Rectal smooth muscle tissue (tissue), 1 donor: ENCODE measurements around the gene SCLY.

Source experiments
- H3K27ac ChIP-seq: one replicate; pipeline ENCODE4 v1.7.0; 2013; ENCODE audit warnings: low read depth, low read length, inconsistent platforms
- H3K27me3 ChIP-seq: one replicate; pipeline ENCODE4 v1.7.0; 2013; ENCODE audit warnings: low read length; ENCODE audit not compliant: control insufficient read depth, insufficient read depth
- H3K36me3 ChIP-seq: one replicate; pipeline ENCODE4 v1.7.0; 2013; ENCODE audit warnings: low read length; ENCODE audit not compliant: control insufficient read depth, insufficient read depth
- H3K4me1 ChIP-seq: one replicate; pipeline ENCODE4 v1.7.0; 2013; ENCODE audit warnings: low read length; ENCODE audit not compliant: control insufficient read depth, insufficient read depth
- H3K4me3 ChIP-seq: one replicate; pipeline ENCODE4 v1.7.0; 2013; ENCODE audit warnings: low read length
- H3K9ac ChIP-seq: one replicate; pipeline ENCODE4 v1.7.0; 2013; ENCODE audit warnings: low read length

Gene SCLY

GRCh38 chr2:238125127-238125885 is 64.5 kb downstream of the SCLY start:
- H3K9ac ChIP-seq, result no peak overlapping the region
- H3K27ac ChIP-seq, result no peak overlapping the region
- H3K27me3 ChIP-seq, result no peaks in the 10 kb centered on the region
- H3K4me3 ChIP-seq, result no peak overlapping the region
- peaks cover 9% of the 10 kb centered on the region for H3K4me1 ChIP-seq
- H3K36me3 ChIP-seq, result no peaks in the 10 kb centered on the region

DNA sequence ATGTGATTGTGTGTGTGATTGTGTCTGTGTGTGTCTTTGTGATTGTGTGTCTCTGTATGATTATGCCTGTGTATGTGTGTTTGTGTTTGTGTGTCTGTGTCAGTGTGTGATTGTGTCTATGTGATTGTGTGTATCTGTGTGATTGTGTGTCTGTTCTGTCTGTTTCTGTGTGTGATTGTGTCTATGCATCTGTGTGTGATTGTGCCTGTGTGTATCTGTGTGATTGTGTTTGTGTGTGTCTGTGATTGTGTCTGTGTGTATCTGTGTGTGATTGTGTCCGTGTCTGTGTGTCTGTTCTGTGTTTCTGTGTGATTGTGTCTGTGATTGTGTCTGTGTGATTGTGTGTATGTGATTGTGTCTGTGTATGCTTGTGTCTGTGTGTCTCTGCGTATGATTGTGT is 65.5 kb downstream of the SCLY start:
- H3K27ac ChIP-seq, result no peak overlapping the region
- H3K27me3 ChIP-seq, result no peaks in the 10 kb centered on the region
- H3K9ac ChIP-seq, result no peak overlapping the region
- H3K4me1 ChIP-seq, result peaks cover 9% of the 10 kb centered on the region
- no peaks in the 10 kb centered on the region for H3K36me3 ChIP-seq
- no peak overlapping the region for H3K4me3 ChIP-seq

DNA sequence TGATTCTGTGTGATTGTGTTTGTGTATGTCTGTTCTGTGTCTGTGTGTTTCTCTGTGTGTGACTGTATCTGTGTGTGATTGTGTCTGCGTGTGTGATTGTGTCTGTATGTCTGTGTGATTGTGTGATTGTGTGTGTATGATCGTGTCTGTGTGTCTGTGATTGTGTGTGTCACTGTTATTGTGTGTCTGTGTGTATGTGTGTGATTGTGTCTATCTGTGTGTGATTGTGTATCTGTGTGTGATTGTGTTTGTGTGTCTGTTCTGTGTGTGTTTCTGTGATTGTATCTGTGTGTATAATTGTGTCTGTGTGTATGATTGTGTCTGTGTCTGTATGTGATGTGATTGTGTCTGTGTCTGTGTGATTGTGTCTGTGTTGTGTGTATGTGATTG is 66.0 kb downstream of the SCLY start:
- no peak overlapping the region for H3K27ac ChIP-seq
- peaks cover 9% of the 10 kb centered on the region for H3K4me1 ChIP-seq
- H3K4me3 ChIP-seq, result peak overlapping the region; percentile 22
- no peaks in the 10 kb centered on the region for H3K27me3 ChIP-seq
- no peak overlapping the region for H3K9ac ChIP-seq
- no peaks in the 10 kb centered on the region for H3K36me3 ChIP-seq

DNA sequence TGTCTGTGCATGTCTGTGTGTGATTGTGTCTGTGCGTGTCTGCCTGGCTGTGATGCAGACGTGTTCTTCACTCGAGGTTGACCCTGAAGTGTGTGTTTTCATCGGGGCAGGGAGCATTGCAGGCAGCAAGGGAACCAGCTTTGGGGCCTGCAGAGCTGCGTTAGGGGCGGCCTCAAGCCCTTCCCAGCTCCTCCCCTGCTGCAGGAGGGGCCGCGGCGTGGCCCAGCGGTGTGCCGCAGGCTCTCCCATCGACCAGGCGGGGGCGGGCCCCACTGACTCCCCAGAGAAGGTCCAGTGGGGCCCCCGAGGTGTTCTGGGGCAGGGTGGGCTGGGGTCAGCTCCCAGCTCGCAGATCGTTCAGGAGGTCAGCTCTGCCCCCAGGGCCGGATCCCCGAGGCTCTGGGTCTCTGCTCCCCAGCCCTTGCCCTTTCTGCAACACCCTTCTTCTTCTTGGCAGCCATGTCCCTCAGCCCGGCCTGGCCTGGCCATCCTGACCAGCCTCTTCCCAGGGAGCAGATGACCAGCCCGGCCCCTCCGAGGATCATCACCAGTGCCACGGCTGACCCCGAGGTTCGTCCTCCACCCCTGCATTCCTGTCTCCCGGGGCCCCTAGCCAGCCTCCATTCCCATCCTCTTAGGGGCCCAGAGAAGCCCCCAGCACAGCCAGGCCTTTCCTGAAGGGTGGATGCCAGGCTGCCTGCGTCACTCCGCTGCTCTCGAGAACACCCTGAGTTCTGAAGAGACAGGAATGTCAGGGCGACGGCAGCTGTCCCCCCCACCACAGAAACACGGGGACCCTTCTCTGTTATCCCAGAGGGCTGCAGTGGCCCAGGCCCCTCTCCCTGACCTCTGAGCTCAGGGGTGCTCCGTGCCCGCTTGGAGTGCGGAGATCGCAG is 66.6 kb downstream of the SCLY start:
- Histone ChIP-seq H3K4me3 (peak overlapping the region; percentile 57), H3K27me3 (no peaks in the 10 kb centered on the region), H3K27ac (no peak overlapping the region), H3K4me1 (peaks cover 9% of the 10 kb centered on the region), H3K36me3 (no peaks in the 10 kb centered on the region), H3K9ac (no peak overlapping the region)

GRCh38 chr2:238128061-238128440 is 67.2 kb downstream of the SCLY start:
- Histone ChIP-seq H3K27ac (no peak overlapping the region), H3K36me3 (no peaks in the 10 kb centered on the region), H3K9ac (no peak overlapping the region), H3K4me3 (peak overlapping the region; percentile 57), H3K4me1 (peaks cover 9% of the 10 kb centered on the region), H3K27me3 (no peaks in the 10 kb centered on the region)

DNA sequence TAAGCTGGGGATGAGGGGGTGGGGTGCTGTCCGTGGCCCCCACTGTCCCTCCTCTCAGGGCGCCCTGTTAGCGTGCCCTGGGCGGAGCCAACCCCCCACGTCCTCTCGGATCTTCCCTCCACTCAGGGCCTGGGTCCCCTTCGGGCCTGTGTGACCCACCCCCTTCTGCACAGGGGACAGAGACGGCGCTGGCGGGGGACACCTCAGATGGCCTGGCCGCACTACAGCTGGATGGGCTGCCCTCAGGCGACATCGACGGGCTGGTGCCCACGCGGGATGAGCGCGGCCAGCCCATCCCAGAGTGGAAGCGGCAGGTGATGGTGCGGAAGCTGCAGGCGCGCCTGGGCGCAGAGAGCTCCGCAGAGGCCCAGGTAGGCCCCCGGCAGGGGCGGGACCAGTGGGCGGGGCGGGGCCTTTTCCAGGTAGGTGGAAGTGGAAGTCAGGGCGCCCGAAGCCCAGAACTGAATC is 67.8 kb downstream of the SCLY start:
- Histone ChIP-seq H3K27ac (no peak overlapping the region), H3K4me1 (peaks cover 9% of the 10 kb centered on the region), H3K4me3 (no peak overlapping the region), H3K36me3 (no peaks in the 10 kb centered on the region), H3K9ac (no peak overlapping the region), H3K27me3 (no peaks in the 10 kb centered on the region)

DNA sequence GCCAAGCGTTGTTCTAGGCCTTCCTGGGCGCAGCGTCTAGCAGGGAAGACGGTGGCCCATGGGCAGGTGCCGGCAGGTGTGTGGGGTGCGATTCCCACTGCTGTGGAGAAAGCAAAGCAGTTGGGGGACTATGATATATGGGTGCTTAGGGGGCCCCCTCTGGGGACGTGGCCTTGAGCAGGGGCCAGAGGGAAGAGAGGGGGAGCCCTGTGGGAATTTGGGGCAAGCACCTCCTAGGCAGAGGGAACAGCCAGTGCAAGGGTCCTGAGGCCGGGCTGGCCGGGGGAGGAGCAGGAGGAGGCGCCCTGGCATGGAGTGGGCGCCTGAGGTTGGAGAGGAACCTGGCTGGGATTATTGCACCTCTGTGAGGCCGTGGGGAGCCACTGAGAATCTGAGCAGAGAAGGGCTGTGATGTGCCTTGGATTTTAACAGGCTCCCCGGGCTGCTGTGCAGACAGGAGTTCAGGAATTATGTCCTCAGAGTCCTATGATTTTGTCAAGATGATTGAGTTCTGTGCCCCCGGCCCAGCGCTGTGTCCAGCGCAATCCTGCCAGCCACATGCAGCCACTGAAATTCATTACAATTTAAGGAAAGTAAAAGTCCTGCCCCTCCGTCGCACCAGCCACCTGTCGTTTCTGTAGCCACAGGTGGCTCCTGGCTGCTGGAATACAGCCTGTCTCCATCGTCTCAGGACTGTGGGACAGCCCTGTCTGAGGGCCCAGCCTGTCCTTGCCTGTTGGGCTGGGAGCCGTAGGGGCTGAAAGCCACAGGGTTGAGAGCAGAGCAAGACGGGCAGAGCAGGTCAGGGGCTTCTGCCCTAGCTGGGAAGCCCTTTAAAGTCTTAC is 68.6 kb downstream of the SCLY start:
- H3K4me3 ChIP-seq, result no peak overlapping the region
- no peak overlapping the region for H3K27ac ChIP-seq
- no peaks in the 10 kb centered on the region for H3K27me3 ChIP-seq
- no peaks in the 10 kb centered on the region for H3K36me3 ChIP-seq
- no peak overlapping the region for H3K9ac ChIP-seq
- H3K4me1 ChIP-seq, result peaks cover 9% of the 10 kb centered on the region

- H3K27me3 ChIP-seq, result no peaks in the 10 kb centered on the region
- no peaks in the 10 kb centered on the region for H3K36me3 ChIP-seq
- H3K27ac ChIP-seq, result no peak overlapping the region
- no peak overlapping the region for H3K4me3 ChIP-seq
- H3K4me1 ChIP-seq, result peaks cover 9% of the 10 kb centered on the region
- H3K9ac ChIP-seq, result no peak overlapping the region
Measured at GRCh38 chr2:238130111-238130695, 69.4 kb downstream of the SCLY start.

DNA sequence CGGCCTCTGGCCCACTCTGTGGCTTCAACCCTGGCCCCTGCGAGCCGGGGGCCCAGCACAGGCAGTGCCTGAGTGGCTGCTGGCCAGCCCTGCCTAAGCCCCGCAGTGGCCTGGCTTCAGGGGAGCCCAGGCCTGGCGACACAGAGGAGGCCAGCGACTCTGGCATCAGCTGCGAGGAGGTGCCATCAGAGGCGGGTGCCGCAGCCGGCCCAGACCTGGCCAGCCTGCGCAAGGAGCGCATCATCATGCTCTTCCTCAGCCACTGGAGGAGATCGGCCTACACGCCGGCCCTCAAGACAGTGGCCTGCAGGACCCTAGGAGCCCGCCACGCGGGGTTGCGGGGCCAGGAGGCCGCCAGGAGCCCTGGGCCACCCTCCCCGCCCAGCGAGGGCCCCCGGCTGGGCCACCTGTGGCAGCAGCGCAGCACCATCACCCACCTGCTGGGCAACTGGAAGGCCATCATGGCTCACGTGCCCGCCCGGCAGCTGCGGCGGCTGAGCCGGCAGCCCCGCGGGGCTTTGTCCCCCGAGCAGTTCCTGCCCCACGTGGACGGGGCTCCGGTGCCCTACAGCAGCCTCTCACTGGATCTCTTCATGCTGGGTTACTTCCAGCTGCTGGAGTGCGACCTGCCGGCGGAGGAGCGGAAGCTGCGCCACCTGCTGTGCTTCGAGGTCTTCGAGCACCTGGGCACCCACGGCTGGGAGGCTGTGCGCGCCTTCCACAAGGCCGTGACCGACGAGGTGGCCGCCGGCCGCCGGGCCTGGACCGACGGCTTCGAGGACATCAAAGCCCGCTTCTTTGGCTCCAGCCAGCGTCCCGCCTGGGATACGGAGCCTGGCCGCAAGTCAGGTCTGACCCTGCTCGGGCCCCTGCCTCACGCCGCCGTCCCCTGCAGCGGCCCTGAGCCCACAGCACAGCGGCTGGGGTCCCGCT is 70.2 kb downstream of the SCLY start:
- Histone ChIP-seq H3K27me3 (no peaks in the 10 kb centered on the region), H3K36me3 (no peaks in the 10 kb centered on the region), H3K27ac (no peak overlapping the region), H3K4me1 (peaks cover 9% of the 10 kb centered on the region), H3K9ac (no peak overlapping the region), H3K4me3 (no peak overlapping the region)

DNA sequence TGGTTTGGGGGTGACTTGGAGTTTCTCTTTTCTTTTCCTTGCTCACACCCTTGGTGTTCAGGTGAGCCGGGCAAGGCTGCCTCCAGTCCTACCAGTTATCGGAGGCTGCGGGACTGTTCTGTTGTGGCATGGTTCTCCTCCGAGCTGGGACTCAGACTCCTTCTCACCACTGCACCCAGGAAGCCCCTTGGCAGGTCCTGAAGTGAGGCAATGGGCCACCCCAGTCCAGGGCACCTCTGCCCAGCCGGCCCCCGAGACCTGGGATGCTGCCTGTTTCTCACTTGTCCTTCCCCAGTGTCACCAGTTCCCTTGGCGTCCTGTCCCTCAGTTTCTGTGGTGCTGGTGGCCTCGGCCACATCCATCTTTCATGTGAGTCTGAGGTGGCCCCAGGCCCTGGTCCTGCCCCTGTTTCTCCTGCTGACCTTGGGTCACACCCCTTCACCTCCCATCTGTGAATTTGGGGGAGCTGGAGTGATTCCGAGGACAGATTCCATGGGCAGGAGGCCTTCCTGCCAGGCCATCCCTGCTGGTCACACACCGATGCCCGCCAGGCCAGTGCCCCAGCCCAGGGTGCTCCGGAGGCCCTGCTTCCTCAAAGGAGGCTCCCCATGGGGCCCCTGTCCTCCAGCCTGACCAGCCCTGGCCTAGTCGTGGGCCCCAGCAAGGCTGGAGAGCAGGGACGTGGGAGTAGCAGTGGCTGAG is 71.1 kb downstream of the SCLY start:
- Histone ChIP-seq H3K36me3 (no peaks in the 10 kb centered on the region), H3K27ac (no peak overlapping the region), H3K4me3 (no peak overlapping the region), H3K27me3 (no peaks in the 10 kb centered on the region), H3K9ac (no peak overlapping the region), H3K4me1 (peaks cover 7% of the 10 kb centered on the region)
